ENCODE measurements around the gene FBXO28.
"Not testable (repeated sequence)": the region's sequence is repeated elsewhere in the genome, so short reads cannot be mapped to it uniquely, and the experiment has no call there.

The FBXO28 gene, protein sequence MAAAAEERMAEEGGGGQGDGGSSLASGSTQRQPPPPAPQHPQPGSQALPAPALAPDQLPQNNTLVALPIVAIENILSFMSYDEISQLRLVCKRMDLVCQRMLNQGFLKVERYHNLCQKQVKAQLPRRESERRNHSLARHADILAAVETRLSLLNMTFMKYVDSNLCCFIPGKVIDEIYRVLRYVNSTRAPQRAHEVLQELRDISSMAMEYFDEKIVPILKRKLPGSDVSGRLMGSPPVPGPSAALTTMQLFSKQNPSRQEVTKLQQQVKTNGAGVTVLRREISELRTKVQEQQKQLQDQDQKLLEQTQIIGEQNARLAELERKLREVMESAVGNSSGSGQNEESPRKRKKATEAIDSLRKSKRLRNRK
- total RNA-seq: 28.9 to 109 (median 64.4) reads per million in 17 experiments

DNA sequence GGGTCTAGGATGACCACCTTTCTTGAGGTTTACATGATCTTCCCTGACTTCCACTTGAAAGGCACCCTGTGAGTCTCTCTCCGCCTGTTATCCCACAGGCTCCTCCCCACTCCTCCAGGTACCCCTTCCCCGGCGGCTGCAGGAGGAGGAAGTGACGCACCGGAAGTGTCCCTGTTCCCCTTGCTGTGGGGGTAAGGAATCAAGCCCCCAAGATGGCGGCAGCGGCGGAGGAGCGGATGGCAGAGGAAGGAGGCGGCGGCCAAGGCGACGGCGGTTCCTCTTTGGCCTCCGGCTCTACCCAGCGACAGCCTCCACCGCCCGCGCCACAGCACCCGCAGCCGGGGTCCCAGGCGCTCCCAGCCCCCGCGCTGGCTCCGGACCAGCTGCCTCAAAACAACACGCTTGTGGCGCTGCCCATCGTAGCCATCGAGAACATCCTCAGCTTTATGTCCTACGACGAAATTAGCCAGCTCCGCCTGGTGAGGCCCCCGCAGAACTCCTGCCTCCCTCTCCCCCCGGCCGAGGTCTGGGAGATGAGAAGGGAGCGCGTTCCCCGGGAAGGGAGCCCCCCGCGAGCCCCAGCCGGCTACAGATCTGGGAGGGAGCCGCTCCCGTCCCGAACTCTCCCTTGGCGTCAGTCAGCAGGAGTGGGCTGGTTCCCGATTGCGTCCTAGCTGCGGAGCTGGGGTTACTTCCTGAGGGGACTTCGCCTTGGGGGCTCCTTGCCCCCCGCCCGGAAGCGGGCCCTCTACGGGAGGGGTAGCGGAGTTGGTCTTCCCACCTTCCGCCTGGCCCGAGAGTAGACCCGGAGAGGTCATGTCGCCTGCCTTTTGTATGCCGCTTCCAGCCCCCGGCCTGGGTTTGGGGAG lies at the start of gene FBXO28:
TSS of gene FBXO28 (plus strand) at position 194 of the 869 bp plus-strand sequence. CDS start at position 213, 19 bp downstream.
- DNase-seq: peak; percentile 94 to 98 (median 96)

DNA sequence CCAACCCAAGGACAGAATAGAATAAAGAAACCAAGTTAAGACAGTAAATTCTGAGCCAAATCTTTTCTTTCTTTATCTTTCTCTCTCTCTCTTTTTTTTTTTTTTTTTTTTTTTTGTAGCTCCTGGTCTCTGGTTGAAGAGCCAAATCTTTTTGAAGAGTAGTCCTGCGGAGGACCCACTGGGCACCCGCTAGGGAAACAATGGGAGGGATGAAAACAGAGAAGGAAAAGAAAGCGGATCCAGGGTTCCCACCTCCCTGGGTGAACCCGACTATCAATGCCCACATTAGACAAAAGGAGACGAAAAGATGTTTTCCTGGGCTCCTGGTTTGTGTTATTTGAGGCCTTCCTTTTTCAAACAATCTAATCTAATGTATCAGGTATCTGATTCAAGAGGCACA lies 49.8 kb upstream of the FBXO28 start:
- DNase-seq: no peak

DNA sequence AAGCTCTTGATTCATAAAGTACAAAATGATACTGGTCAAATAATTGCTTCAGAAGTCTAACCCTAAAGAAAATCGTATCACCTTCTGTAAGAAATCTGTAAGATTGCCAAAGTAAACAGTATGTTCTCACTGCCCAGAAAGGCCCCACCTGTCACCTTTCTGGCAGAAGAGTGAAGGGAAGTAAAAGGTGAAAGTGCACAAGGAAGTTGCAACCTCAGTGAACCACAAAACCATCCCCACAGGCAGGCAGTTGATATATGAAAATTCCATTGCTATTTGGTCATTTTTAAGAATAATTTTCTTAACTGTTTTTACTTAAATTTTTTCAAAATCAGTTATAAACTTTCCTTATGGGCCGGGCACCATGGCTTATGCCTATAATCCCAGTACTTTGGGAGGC lies 48.5 kb upstream of the FBXO28 start:
- no peak for DNase-seq

DNA sequence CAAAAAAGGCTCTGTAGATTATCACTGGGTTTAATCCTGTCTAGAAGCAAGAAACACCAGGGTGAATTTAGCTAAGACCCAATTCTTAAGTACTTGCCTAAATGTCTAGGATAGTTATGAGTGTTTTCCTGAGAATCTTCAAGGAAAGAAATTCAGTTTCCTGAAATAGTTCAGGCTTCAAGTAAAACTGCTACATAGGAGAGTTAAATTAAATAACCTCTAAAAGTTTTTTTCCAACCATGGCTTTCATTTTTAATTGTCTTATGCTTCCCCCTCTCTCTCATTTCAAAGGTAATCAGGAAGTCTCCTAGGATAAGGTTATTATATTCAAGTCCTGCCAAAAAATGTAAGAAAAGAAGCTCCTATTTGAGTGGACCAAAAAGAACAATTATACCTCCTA lies 46.7 kb upstream of the FBXO28 start:
- no peak for DNase-seq

DNA sequence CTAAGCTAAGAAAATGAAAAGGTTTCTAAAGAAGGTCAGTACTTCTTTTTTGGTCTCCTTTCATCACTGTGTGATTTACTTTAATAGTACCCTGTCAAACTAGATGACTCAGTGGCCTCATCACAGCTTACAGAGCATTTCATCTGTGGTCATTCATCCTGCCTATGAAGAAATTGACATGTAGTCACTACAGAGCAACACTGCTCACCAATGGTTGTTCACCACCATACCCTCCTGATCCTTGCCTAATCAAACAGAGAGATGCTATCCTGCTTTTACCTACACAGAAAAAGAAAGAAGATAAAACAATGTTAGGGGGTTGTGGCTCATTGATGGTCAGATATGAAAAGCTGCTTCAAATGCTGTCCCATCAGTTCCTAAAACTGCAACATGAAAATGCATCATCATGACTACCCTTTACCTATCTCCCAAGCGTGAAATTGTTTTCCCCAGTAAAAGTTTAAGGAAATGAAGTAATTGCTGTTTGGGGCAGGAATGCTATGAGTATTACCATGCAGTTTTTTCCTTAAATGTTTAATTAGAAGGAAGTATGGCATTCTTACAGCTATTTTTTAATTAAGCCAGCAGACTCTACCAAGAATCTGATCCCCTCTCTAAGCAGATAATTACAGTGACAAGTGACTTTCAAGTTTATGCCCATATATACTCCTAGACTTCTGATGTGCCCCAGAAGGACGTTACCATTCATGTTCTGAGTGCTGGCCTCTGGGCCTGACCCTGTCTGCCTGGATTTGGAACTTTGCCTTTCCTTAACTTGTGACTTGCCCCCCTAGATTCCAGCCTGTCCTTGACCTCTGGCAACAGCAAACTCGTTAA lies 46.1 kb upstream of the FBXO28 start:
- peak; percentile 22 to 81 (median 54) for DNase-seq

DNA sequence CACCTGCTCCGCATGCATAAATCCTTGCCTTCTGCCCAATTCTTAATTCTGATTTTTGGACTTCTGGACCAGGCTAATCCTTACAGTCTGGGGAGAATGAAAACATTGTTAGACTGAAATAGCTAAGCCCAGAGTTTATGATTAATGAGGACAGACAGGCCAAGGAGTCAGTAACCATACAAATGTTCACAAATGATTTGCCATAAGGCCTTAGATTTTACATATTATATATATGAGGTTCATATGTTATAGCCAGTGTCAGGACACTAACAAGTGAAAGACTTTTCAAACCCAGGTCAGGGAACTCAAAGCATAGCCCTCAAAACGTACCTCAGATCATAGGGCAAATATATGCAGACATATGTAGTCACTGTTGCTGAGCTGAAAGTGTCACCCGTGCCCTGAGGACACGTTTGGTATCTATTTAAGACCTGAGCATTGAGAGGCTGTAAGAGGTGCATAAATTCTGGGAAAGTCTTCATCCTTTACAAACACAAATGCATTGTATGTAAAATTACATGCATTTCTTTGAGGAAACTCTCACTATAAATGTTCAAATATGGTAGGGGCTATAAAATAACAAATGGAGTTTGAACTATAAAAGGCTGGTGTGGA lies 45.3 kb upstream of the FBXO28 start:
- DNase-seq: no peak

DNA sequence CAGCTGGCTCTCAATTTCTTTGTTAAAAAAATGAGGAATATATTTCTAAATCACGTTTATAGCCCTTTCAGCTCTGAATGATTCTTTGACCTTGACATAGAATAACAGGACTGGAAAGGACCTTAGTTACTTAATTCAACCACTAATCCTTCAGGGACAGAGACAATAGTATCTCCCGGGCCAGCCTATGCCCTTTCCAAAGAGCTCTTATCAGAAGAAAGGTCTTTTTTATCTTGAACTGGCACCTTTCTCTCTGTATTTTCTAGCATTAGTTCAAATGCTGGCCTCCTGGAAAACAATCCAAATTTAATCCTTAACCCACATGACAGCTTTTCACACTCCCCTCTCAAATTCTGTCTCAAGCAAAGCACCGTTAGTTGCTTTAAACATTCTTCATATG lies 44.8 kb upstream of the FBXO28 start:
- no peak for DNase-seq

DNA sequence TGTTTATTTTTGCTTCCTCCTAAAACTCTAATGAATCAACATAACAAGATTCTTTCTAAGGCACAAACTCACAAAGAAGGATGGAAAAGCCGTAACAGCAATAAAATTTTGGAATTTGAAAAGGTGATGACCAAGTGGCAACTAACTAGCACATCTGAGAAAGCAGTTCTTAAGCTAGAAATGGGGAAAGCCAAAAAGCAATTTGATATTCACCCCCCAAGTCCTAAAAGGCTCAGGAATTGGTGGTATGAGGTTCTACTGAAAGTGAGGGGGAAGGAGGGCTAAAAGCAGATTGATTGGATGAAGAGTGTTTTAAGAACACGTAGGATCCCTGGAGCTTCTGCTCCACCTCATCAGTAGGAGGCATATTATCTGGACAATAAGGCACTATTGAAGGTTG lies 43.4 kb upstream of the FBXO28 start:
- no peak for DNase-seq

DNA sequence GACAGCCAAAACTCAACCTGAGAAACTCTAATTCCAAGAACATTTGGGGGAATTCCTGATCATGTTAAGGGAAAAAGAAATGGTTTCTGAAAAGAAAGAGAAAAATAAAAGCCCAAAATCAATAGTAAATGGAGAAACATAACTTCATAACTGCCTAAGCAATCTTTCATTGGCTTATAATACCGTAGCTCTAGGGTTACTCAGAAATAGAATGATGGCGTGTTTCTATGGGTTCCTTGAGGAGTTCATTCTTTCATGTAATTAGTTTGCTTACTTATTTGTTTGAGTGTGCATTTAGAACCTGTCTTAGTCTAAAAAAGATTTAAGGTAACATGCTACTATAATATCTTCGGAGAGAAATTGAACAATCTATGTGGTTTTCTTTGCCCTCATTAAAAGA lies 37.5 kb upstream of the FBXO28 start:
- no peak for DNase-seq

DNA sequence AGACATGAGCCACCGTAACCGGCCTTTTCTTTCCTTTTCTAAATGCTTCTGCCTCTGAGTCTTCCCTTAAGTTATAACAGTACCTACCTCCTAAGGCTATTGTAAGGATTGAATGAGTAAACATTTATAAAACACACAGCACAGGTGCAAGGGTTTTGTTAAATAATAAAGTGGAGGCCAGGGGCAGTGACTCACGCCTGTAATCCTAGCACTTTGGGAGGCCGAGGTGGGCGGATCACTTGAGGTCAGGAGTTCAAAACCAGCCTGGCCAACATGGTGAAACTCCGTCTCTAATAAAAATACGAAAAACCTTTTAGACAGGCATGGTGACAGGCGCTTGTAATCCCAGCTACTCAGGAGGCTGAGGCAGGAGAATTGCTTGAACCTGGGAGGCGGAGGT lies 34.3 kb upstream of the FBXO28 start:
- DNase-seq: not testable (repeated sequence)

DNA sequence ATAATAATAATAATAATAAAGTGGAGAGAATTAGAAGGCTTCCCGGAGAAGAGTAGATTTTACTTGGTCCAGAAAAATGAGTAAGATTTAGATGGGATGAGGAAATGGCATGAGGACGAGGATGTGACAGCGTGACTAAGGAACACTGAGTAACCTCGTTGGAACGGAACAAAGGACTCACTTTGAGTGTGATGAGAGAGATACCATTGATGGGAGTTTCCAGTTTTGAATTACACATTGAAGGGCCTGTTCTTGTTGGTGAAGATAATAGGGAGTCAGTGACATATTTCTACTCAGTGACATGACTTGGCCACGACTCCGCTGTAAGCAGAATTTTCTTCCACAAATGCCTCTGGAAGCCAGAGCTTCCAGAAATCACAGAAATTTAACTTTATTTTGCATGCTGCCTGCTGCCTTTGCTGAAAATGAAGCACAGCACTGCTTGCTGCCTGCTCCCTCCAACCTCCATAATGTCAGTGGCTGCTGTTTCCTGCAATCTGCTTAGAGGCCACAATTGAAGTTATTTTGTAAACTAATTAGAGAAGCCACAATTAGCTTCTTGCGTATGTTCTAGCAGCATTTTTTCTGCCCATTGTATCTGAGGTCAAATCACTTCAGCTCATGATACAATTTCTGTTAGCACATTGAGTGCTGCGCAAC lies 33.7 kb upstream of the FBXO28 start:
- no peak for DNase-seq

DNA sequence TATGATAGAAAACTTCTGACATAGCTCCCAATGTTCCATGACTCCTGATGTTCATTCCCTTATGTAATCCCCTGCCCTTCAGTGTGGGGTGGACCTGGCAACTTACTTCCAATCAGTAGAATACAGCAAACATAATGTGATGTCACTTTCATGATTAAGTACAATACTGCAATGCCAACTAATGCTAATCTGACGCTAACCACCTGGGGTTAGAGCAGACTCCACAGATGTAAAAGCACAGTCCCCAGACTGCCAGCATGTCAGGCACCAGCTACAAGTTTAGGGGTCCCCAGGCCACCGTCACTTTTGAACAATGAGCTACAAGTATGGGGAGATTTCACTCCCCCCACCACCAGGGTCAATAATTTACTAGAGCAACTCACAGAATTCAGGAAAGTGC lies 32.3 kb upstream of the FBXO28 start:
- DNase-seq: no peak

DNA sequence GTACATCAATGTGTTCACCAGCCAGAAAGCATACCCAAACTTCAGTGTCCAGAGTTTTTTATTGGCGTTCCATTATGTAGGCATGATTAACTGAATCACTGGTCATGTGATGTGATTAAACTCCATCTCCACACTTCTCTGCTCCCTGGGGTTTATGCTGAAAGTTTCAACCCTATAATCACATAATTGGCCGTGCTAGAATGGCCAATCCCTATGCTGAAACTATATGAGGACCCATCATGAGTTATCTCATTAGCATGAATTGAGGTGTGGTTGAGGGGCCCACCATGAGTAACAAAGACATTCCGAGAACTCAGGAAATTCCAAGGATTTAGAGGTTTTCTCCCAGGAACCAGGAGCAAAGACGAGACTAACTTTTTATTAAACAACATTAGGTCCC lies 31.8 kb upstream of the FBXO28 start:
- DNase-seq: no peak

DNA sequence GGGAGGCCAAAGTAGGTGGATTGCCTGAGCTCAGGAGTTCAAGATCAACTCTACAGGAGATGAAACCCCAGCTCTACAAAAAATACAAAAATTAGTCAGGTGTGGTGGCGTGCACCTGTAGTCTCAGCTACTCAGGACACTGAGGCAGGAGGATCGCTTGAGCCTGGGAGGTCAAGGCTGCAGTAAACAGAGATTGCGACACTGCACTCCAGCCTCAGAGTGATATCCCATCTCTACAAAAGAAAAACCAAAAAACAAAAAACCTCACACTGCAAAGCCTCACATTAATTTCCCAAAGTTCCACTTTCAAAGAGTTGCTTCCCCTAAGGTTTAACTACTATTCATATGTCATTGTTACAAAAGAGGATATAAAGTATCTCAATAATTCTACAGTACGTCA lies 29.0 kb upstream of the FBXO28 start:
- DNase-seq: no peak

DNA sequence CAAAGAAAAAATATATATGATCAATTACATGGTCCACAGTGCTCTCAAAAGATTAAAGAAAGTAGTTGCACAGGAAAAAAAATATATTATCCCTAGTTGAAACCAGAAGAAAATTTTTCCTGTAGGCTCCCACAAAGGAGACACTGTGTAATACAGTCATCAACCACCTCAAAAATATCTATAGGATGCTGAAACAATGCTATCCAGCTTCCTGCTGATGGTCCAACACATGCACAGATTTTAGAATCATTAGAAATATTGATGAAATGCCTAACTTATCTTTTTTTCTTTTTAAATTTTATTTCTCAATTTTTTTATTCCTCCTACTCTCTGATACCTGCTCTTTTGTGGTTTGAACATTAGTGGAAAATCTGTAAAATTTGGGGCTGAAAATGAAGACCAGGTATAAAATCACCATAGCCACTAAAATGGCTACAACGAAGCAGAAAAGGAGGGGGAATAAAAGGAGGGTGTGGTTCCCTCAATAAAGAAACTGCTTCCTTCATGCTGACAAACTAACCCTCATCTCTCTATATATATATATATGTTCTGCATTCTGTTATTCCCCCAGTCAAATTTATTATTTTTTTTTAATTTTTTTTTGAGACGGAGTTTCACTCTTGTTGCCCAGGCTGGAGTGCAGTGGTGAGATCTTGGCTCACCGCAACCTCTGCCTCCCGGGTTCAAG lies 28.3 kb upstream of the FBXO28 start:
- DNase-seq: no peak

DNA sequence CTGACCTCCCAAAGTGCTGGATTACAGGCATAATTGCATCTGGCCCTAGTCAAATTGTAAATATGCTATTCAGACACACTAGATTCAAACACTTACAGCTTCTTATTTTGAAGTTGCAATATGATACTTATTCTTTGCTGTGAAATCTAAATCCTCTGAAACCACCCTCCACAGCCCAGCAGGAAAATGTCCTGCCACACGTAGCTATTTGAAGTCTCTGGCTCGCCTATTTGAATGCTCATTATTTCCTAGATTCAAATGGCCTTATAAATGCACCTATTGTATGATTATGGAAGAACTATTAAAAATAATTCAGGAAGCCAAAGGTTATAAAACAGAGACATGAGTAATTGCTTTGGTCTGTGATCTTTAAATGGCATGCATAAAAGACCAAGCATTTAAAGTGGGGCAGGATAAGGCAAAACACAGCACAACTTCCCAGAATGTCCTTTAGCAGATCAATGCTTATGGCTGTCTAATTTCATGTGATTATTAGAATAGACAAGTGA lies 26.6 kb upstream of the FBXO28 start:
- no peak for DNase-seq

DNA sequence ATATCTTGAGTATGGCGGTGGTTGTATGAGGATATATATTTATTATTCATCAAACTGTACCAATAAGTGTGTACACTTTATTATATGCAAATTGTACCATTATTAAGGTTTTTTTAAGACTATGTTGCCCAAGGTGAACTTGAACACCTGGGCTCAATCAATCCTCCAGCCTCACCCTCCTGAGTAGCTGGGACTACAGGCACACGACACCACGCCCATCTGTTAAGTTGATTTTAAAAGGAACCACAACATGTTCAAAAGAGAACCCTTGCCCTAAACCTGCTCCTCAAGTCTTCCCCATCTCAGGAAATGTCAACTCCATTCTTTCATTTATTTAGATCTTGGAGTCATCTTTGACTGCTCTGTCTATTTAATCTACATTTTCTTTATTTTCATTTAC lies 24.3 kb upstream of the FBXO28 start:
- DNase-seq: no peak

DNA sequence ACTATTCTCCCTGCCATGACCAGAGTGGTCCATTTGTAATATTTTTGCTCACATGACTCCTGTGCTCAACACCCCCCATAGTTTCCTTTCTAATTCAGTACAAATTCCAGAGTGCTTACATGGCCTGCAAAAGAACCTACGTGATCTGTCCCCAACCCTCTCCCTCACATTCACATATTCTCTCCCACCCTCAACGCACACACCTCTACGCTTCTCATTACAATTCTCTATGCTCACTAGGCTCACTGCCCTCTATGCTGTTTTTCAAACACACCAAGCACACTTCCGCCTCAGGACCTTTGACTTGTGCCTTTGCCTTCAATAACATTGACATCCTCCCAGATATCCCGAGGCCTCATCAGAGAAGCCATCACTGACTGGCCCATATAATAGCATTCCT lies 23.8 kb upstream of the FBXO28 start:
- no peak for DNase-seq

DNA sequence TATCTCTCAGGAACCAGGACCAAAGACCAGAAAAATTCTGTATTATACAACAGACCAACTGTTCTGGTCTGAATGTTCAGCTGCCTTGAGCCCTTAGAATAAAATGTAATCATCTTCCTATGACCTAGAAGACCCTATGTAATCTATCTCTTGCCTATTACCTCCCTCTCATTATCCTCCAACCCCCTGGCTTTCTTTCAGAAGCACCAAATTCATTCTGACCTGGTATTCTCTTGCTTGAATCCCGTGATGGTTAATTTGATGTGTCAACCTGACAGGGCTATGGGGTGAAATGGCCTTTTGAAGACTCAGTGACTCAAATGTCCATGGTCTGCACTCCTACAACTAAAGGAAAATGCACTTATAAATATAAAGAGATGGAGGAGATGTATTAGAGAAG lies 21.8 kb upstream of the FBXO28 start:
- no peak for DNase-seq

DNA sequence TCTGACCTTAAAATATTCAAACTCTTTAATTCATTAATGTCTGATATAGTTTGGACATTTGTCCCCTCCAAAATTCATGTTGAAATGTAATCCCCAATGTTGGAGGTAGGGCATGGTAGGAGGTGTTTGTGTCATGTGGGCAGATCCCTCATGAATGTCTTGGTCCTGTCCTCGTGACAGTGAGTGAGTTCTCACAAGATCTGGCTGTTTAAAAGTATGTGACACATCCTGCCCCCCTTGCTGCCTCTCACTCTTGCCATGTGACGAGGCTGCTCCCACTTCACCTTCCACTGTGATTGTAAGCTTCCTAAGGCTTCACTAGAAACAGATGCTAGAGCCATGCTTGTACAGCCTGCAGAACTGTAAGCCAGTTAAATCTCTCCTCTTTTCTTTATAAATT lies 21.3 kb upstream of the FBXO28 start:
- peak; percentile 11 to 37 (median 29) for DNase-seq

DNA sequence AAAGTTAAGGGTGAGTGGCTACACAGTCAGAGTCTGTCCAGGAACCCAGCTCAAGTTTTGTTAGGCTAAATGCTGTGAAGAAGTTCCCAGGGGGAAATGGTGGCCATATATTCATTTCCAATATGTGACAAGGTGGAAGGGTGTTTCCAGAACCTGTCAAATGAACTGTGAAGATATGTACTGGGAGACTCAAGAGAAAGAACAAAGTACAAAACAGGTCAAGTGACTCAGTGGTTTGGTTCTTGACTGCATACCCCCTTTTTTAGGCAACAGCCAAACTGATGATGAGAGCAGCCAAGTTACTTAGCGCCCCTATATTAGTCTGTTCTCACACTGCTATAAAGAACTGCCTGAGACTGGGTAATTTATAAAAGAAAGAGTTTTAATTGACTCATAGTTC lies 18.6 kb upstream of the FBXO28 start:
- DNase-seq: no peak

Data from suppressor macrophage (primary cell).